Endothelial cell of umbilical vein (primary cell): ENCODE data around the gene MAPKAPK2.

Source experiments
- CTCF ChIP-seq, 2 donors: IDR thresholded peaks; 1 replicate in 1 of 2; 2 replicates in 1 of 2; pipeline ENCODE4 v1.5.1; 2011; ENCODE audit warnings: low read length in 2 of 2, mild to moderate bottlenecking in 2 of 2, moderate library complexity in 2 of 2, control low read depth in 1 of 2, inconsistent platforms in 1 of 2, low read depth in 1 of 2; ENCODE audit not compliant: insufficient read depth in 1 of 2; ENCODE audit errors: extremely low read depth in 1 of 2
- GATA2 ChIP-seq: IDR thresholded peaks from 2 replicates; pipeline ENCODE4 v1.7.0; 2011; ENCODE audit warnings: low read depth, mild to moderate bottlenecking, moderate library complexity, mixed read lengths, low read length; ENCODE audit not compliant: insufficient read length, insufficient read depth
- POLR2A ChIP-seq: IDR thresholded peaks from 2 replicates; pipeline ENCODE4 v1.6.1; 2012; ENCODE audit warnings: low read depth, mild to moderate bottlenecking, control low read depth, low read length
- POLR2AphosphoS5 ChIP-seq: IDR thresholded peaks from 2 replicates; pipeline ENCODE4 v1.6.1; 2012; ENCODE audit warnings: low read depth, mild to moderate bottlenecking, control low read depth, low read length, moderate library complexity; ENCODE audit not compliant: insufficient read depth

- TF ChIP-seq CTCF (IDR thresholded peaks at IDR 0.05; ENCODE audit: extremely low read depth in 1 of 2, insufficient read depth in 1 of 2, low read depth in 1 of 2, low read length in 2 of 2) (no peak), GATA2 (no peak), POLR2AphosphoS5 (no peak), POLR2A (no peak)
Observed at GRCh38 chr1:206714331-206715058, 29.8 kb downstream of the MAPKAPK2 start.
